Activated CD4-positive, alpha-beta T cell treated with anti-CD3 and anti-CD28 coated beads, Interleukin-2, amount 50 U/mL, for 48 hours (primary cell): ENCODE measurements around the gene PLEKHG3.

Experiments used
- DNase-seq, 2 experiments: peaks; one replicate each; pipeline ENCODE4 v3.0.0-alpha.2; 2020

The PLEKHG3 gene

DNA sequence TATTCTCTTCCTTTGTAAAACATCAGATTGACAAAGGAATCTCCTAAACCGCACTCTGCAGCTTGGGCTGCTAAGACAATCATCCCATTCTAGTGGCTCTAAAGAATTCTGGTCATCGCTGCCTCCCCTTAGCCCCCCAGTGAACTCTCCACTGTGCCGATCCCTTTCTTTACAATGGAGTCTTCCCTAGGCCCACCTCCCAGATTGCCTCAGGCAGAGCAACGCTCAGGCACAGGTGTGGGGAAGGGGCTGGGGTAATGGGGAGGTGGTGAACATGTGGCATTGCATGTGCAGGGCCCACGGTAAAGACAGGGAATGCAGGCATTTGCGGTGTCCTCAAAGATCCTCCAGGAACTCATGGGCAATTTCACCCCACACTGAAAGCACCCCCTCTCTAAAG, 86.3 kb downstream of the PLEKHG3 start:
- no peak for DNase-seq

DNA sequence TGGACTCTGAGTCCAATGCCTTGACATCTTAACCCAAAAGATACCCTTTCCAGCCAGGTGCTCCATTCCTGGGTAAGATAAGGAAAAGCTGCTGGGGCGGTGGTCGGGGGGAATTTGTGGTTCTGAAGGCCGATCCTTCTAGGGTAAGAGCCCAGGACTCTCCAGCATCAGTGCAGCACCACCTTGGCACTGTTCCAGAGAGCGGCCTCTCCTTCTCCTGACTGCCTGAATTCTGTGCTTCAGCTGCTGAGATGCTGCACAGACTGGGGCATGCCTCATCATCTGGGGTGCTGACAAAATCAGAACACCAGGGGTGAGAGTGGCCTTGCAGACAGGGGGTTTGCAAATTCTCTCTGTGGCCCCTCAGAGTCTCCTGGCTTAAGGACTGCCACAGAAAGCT, 88.0 kb downstream of the PLEKHG3 start:
- no peak for DNase-seq

DNA sequence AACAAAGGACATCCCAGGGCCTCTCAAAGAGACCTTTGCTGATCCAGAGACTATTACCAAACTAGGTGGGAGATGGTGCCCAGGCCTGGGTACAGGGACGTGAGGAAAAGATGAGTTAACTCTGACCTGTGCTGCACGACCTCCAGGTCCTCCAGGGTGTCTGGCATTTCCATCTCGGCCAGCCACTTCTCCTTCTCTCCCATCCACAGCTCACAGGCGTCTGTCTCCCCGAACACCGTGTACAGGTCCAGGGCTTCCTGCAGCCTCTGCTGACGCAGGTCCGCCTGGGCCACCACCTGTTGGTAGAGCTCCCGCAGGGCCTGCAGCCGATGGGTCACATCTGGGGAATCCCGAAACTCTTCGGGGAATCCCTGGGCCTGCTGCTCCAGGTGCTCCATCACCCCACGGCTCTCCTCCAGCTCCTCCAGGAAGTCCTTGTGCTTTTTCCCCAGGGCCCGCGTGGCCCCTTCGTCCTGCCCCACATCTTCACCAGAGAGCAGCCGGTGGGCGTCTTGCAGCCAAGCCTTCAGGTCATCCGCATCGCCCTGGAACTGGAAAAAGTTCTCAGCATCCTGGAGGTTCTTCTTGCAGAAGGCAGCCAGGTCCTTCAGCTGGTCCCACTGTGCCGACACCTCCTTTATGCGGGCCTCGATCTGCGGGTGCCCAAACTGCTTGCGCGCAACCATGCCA, 88.8 kb downstream of the PLEKHG3 start:
- DNase-seq, result no peak

DNA sequence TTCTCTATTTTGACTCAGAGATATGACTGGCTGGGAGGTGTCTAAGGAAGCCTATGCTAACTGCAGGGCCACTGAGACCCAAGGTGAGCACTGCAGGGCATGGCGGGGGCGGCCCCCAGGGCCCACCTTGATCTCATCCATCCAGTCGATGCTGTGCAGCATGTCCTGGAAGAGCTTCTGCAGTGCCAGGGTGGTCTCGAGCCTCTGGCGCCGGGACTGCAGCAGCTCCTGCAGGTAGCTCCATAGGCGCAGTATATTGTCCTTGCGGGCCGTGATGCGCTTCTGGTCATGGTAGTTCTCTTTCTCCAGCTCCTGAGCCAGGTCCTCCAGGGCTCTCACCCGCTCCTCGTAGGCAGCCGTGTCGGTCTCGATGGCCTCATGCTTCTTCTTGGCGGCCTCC, 91.0 kb downstream of the PLEKHG3 start:
- no peak for DNase-seq

DNA sequence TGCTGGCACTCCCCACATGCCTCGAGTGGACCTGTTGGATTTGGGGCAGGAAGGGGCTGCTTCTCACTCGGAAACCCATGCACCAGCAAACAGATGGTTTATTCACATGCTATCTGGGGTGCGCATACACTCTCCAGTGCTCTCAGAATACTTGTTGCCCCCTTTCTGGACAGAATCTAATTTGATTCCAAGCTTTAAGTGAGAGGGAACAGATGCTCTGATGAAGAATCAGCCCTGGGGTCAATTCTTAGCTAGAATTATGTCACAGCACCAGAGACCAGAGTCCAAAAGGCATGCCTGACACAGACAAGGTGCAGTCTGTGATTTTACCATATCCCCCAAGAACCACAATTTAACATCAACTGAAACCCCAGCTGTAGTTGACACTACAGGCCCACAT, 91.7 kb downstream of the PLEKHG3 start:
- DNase-seq, result no peak

DNA sequence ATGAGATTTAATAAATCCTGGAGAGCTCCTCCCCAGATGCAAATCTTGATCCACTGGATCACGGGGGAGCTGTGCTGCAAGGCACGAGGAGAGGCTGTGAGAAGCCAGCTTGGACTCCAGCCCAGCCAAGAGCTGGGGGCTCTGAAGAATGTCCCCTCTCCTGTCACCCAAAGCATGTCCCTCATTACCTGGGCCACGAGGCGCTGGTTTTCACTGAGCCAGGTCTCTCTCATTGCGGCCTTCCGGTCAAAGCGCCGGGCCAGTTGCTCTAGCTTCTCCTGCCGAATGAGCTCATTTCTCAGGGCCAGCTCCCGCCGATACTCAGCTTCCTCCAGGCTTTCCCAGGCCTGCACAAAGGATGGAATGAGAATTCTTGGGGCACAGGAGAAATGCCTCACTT, 92.1 kb downstream of the PLEKHG3 start:
- no peak for DNase-seq

DNA sequence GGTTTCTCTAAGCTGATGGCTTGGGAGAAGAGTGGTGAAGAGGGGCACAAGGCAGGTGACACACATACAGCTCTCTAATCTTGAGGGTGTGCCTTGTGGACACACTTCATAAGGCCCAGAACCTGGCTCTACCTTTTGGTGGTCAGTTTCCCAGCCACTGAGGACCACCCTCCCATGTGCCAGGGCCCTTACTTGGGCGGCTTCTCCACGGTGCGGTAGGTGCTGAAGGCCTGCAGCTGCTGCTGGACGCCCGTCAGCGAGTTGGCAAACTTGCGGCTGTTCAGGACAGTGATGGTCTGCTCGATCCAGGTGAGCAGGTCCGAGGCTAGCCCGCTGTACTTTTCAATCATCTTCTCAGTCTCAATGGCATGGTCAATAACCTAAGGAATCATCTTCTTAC, 95.3 kb downstream of the PLEKHG3 start:
- no peak for DNase-seq
